ENCODE measurements around the gene SPO11. TPM values are rescaled to one million over a fixed set of nuclear protein-coding genes. Genes with fewer than 3 reads are reported as not detected.

The SPO11 gene
- total RNA-seq, 4 donors from 2014 or later: not detected

DNA sequence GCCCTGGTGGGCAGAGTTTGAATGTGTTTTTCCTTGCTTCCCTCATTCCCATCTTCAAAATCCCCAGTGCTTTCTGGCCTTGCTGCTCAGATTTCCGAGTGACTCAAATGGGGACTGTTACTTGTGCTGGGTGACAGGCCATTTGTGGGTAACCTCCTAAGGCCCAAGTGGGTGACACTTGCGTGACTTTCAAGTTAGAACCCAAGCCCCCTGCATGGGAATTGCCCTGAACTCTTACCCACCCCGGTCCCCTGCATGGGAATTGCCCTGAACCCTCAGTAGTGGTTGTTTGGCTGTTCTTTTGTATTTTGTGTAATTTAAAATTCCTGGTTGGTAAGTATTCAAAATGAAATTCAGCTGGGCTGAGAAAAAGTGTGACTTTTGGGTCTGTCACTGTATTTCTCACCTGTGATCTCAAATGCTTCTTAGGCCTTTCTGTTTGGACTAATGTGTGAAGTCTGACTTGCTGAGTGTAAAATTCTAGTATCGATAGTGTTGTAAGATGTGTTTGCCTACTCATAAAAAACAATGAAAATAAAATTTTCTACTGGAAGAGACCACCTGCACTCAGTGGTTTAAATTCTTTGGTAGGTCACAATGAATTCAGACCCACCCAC is 49.2 kb downstream of the SPO11 start:
- TF ChIP-seq, protein P1, sequence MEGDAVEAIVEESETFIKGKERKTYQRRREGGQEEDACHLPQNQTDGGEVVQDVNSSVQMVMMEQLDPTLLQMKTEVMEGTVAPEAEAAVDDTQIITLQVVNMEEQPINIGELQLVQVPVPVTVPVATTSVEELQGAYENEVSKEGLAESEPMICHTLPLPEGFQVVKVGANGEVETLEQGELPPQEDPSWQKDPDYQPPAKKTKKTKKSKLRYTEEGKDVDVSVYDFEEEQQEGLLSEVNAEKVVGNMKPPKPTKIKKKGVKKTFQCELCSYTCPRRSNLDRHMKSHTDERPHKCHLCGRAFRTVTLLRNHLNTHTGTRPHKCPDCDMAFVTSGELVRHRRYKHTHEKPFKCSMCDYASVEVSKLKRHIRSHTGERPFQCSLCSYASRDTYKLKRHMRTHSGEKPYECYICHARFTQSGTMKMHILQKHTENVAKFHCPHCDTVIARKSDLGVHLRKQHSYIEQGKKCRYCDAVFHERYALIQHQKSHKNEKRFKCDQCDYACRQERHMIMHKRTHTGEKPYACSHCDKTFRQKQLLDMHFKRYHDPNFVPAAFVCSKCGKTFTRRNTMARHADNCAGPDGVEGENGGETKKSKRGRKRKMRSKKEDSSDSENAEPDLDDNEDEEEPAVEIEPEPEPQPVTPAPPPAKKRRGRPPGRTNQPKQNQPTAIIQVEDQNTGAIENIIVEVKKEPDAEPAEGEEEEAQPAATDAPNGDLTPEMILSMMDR (IDR thresholded peaks at IDR 0.05; ENCODE audit: low read depth): no peak

DNA sequence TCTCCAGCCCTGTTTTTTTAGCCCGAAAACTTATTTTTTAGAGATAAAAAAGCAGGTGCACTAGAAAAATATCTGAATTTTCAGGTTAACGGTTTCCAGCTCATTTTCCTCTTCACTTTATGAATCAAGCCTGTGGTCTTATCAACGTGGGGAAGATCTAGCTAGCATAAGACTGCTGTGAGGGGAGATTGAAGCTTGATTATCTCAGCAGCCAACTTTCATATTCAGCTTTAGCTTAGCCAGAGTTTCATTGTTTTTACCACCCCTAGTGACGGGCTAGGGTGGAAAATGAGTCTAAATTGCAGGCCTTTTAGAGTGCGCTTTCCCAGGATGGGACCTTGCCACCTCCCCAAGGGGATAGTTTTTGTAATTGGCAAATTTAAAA is 49.7 kb downstream of the SPO11 start:
- TF ChIP-seq, protein P1 (IDR thresholded peaks at IDR 0.05; ENCODE audit: low read depth): no peak

DNA sequence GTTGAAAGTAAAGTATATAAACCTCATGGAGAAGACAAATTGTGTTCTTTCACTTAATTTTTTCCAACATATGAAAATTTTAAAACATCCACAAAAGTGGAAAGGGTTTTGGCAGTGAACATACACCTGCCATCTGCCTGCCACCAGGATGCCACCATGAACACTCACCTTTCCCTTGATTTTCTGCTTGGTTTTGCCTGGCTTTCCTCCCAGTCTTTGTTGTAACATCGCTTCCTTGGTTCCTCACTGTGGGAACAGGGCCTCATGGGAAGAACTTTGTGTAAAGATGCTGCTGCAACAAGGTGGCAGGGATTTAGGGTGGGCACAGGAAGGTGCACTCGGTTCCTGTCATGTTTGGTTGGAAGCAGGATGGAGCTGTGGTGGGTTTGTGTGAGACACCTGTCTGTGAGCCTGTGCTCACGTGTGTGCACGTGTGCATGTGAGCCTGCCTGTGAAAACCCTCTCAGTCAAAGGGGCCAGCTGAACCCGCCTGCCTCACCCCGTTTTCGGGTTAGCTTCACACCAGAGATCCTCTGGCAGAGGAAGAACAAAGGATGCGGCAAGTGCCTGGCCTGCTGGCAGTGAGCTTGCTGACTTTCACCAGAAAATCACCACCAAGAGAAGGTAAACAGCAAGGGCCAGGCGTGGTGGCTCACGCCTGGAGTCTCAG is 50.6 kb downstream of the SPO11 start:
- TF ChIP-seq, protein P1 (IDR thresholded peaks at IDR 0.05; ENCODE audit: low read depth): no peak

DNA sequence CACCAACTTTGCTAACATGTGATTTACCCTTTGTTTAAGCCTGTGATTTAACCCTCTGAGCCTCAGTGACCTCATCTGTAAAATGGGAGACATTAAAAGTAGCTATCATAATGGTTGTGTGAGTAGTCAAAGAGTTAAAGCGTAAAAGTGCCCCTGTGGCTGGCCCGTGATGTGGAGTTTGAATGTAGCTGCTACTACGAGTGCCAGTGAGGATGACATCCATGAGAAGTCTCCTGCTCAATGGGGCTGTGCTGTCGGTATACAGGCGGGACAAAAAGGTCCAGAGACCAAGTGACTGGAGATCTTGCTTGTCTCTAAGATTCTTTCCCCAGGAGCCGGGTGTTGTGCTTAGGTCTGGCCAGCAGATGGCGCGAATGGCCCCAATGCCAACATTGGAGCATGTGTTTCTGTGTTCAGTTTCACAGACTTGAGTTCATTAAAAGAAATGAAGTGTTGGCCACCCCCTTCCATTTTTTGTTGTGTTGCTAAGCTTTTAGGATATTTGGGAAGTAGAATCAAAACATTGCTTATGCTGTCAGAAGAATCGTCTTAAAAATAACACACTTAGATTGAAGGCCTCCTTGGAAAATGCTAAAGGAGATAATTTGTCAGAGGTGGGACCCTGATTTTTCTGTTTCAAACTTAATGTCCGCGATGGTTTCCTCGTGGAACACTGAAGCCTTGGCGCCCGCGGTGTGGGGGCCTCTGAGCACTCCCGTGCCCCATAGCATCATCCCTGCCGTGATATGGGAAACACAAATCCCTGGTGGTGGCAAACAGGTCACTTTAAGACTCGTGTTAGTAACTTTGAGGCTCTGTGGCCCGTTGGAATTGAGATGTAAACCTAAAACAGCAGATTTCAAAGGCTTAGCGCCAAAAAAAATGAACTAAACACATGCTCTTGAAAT is 52.2 kb downstream of the SPO11 start:
- TF ChIP-seq, protein P1 (IDR thresholded peaks at IDR 0.05; ENCODE audit: low read depth): no peak

DNA sequence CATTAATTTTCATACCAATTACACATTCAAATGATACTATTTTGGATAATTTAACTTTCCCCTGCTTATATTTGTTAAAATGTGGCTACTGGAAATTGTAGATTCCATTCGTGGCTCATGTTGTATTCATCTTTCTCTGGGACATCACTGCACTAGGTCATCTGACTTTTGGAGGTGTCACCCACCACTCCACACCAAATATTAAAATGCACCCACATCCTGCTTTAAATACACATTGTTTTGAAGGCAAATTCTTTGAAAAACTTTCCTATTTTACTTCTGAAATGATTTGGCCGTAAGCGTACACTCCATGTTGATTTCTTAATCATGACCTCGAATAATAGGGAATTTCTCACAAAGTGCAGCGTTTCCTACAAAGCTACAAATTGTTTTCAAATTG is 52.9 kb downstream of the SPO11 start:
- TF ChIP-seq, protein P1 (IDR thresholded peaks at IDR 0.05; ENCODE audit: low read depth): no peak

DNA sequence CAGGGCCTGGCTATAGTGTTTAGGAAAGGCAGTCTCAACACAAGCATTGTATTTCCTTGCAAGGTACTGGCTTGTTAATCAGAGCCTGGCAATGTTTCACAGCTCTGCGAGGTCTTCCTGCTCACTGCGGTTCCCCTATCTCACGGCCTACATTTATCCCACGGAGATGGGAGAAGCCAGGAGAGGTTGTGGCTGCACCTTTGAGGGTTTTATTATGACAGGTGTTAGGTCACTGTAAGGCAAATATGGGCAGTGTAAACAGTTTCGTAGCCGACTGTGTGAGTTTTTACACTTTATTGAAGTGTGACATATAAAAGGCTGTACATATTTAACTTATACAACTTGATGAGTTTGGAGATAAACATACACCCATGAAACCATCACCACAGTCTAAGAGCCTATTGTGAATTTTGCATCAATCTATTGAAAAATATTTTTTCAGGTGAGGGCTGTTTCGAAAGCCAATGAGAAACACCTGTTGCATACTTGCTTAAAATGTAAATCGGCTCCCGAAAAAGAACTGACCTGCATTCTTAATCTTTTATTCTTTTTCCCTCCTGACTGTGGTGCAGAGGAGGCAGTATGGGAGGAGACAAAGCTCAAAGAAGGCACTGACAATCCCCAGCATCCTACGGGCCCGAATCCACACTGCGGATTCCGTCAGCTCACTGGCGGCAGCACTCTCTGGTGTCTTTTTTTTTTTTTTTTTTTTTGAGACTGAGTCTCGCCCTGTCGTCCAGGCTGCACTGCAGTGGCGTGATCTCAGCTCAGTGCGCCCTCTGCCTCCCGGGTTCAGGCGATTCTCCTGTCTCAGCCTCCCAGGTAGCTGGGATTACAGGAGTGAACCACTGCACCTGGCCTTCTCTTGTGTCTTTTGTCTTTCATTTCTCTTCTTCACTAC is 54.1 kb downstream of the SPO11 start:
- TF ChIP-seq, protein P1 (IDR thresholded peaks at IDR 0.05; ENCODE audit: low read depth): no peak

All from subcutaneous adipose tissue (tissue), 4 donors.